Brain pericyte (primary cell): ENCODE results near the gene RTP5.
"Not testable (repeated sequence)": the region's sequence is repeated elsewhere in the genome, so short reads cannot be mapped to it uniquely, and the experiment has no call there.

Source experiments
- DNase-seq: peaks from one replicate; pipeline ENCODE4 v3.0.0-alpha.2; 2012; ENCODE audit warnings: low read depth, low spot score

The RTP5 gene

DNA sequence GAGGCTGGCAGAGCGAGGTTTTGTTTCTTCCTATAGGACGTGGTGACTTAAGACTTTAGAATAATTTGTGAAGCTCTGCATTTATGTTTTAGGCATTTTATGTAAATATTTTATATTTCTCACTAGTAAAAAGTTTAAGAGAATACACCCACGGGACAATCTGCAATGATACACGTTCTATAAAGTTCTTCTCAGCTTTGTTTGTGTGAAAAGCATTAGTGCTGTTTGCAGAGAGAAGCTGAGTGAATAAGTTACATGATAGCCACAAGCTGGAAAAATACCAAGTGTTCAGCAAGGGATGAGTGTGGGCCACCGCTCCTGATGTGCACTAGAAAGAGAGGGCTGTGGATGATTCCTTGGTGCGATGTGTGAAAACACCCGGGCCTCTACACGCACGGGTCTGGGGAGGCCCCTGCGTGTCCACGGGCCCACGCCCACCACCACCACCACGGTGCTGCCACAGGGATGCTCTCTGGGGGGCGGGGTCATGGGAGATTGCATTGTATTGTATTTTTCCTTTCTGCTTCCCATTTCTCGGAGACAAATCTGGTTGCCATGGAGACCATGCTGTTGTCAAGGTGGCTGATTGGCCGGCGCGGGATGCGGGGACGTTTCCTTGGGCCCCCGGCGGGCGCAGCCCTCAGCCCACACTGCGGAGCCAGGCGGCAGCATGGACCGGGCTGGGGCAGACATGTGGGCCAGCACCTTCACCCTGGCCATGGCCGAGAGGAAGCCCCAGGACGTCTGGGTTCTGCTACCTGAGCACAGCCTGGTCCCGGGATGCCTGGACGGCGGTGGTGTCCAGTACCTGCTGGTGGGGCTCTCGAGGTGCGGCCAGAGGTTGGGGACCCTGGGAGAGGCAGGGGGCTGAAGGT is at the start of gene RTP5:
RTP5 (plus strand) TSS at position 643 of the 875 bp plus-strand sequence; CDS start at position 671, 28 bp downstream.
- DNase-seq, result no peak

DNA sequence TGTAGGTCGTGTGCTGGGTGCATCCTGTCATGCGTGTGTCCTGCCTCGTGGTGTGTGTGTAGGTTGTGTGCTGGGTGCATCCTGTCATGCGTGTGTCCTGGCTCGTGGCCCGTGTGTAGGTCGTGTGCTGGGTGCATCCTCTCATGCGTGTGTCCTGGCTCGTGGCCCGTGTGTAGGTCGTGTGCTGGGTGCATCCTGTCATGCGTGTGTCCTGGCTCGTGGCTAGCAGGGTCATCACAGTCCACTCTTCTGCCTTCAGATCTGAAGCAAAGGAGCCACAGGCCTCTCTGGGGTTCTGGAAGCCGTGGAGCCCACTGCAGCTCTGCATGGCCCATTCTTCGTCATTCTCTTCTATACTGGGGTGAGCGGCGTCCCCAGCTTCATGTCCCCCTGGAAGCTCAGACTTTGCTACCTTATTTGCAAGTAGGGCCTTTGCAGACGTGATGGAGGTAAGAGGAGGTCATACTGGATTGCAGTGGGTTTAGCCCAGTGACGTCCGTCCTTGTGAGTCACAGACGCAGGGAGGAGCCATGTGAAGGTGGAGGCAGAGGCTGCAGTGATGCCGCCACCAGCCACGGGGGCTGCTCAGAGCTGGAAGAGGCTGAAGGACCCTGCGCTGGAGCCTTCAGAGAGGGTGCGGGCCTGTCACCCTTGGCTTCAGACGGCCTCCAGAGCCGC is 49.4 kb upstream of the RTP5 start:
- DNase-seq, result not testable (repeated sequence)

DNA sequence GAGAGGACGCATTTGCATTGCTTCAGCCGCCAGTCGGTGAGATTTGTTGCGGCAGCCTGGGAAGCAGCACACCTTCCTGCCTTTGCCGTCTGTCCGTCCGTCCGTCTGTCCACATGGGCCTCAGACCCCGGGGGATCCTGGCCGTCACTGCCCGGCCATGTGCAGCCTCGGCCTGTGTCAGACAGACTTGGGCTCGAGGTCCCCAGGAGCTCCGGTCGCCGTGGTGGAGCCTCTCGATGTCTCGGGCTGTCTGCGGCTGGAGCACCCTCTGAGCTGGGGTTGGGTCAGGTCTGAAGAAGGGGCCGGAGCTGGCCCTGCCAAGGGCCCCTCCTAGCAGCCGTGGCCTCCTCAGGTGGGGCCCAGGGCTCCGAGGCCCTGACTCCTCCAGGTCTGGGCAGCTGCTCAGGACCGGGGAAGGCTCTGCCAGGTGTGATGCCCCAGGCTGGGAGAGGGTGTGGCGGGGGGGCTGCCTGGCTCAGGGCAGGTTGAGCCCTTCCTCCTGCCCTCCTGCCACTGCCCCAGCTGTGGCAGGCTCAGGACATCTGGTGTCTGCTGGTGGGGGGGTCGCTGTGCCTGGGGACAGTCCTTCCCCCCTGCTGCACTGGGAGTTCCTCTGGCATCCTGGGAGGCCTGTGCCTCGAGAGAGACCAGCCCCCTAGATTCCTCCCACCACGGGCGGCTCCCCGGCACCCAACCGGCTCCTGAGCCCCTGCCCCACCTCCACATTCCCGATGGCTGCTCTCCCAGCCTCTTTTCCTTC is 48.7 kb upstream of the RTP5 start:
- DNase-seq, result no peak

DNA sequence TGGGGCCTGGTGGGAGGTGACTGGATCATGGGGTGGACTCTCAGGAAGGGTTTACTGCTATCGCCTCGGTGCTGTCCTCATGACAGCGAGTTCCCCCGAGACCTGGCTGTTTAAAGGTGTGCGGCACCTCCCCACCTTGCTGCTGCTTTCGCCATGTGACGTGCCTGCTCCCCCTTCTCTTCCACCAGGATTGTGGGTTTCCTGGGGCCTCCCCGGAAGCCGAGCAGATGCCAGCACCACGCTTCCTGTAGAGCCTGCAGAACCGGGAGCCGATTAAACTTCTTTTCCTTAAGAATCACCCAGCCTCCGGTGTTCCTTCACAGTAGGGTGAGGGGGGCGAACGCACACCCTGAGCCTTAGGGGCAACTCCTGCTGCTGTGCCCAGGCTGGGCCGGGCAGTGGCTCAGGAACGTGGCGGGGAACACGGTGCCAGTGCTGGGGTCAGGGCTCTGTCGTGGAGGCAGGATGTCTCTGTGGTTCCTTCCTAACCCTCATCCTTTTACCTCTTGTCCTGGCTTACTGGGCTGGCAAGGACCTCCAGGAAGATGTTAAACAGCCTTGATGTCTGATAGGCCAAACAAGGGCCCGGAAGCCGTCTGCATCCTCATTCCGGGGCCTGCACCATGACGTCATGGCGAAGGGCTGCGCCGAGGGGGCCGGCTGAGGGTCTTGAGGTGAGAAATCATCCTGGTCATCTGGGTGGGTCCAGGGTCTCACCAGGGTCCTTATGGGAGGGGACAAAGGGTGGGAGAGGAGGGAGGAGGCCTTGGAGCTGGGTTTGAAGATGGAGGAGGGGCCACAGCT is 47.9 kb upstream of the RTP5 start:
- DNase-seq, result no peak

DNA sequence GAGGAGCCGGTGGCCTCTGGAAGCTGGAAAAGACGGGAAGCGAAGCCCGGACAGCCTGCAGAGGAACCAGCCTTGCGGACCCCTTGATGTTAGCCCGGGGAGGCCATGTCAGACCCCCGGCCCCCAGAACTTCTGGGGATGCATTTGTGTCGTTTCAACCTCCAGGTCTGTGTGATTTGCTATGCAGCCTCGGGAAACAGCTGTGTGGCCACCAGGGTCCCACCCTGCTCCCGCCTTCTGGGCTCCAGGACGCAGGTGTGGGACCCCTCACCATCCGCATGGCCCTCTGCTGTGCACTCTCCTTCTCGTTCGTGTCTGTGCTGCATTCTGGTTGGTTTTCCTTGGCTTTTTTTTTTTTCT is 47.3 kb upstream of the RTP5 start:
- no peak for DNase-seq

DNA sequence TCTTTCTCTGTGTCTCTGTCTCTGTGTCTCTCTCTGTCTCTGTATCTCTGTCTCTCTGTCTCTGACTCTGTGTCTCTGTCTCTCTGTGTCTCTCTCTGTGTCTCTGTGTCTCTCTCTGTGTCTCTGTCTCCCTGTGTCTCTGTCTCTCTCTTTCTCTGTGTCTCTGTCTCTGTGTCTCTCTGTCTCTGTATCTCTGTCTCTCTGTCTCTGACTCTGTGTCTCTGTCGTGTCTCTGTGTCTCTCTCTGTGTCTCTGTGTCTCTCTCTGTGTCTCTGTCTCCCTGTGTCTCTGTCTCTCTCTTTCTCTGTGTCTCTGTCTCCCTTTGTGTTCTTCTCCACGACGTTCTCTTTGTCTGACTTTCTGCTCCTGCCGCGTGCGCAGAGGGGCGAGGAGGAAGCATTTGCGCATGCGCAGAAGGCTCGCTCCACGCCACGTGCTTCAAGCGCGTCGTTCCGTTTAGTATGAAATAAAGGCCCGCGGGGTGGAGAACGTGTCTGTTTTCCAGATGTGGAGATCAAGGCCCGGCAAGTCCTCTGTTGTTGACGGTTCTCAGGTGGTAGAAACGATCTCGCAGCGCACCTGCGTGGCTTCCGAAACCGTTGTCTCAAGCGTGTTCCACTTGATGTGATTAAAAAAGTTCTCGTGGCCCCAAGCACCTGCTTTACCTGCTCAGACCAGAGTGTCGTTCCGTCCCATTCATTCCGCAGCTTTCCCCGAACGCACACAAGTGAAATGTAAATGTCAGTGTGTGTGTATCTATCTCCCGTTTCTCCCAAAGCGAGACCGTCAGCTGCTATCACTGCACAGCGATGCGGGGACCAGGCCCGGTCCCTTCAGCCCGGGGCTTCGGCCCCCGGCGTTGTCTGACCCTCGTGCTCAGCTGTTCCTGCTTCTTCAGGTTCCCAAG is 45.7 kb upstream of the RTP5 start:
- DNase-seq, result not testable (repeated sequence)

DNA sequence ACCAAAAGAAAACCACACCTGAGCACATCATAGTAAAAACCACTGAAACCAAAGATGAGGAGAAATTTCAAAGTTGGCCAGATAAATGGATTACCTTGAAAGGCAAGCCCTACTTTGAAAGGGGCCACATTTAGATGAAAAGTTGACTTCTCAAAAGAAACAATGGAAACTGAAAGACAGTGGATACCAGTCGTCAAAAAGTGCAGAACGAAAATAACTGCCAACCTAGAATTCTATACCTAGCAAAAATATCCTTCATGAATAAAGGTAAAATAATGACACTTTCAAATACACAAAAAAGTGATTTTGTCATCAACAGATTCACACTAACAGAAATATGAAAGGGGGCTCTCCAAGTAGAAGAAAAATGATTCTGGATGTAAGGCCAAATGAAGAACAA is 42.1 kb upstream of the RTP5 start:
- no peak for DNase-seq

DNA sequence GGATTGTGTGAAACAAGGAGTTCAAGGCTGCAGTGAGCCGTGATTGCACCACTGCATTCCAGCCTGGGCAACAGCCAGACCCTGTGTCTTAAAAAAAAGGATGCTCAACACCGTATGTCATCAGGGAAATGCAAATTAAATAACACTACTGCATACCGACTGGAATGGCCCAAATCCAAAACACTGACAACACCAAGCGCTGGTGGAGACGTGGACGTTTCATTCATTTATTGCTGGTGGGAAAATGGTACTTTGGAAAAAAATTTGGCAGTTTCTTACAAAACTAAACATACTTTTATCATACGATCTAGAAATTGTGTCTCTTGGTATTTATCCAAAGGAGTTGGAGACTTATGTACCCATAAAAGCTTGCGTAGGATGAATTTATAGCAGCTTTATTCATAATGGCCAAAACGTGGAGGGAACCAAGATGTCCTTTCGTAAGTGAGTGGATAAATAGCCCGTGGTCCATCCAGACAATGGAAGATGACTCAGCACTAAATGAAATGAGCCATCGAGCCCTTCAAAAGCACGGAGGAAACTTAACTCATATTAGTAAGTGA is 36.3 kb upstream of the RTP5 start:
- DNase-seq, result no peak

DNA sequence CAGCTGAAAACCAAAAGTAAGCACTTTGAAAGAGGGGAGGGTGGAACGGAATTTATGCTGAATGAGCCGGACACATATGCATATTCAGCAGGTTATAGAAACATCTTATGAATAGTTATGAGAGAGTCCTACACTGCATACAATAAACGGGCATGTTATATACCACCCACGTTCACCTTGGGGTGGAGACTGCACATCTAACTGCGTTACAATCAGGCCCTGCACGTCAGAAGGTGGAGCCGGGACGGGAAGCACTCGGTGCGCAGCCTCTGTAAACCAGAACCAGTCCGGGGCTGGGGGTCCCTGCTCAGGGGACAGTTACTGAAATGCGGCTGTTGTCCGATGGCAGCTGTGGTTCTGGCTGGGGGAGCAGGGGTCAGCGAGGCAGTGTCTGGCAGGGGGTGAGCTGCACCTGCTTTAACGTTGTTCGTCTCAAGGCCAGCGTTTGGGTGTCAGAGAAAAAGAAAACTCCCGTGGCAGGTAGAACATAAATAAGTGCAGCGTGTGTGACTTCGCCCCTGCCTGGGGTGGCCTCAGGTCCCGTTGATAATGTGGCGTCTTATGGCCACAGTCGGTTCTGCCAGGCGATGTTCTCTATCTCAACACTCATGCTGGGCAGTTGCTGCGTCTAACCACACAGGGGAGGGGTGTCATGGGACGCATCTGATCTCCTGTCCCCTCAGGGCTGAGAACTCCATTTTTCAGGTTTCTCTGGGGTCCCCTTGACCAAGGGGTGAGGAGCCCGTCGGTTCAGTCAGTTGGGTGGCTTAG is 35.6 kb upstream of the RTP5 start:
- not testable (repeated sequence) for DNase-seq

DNA sequence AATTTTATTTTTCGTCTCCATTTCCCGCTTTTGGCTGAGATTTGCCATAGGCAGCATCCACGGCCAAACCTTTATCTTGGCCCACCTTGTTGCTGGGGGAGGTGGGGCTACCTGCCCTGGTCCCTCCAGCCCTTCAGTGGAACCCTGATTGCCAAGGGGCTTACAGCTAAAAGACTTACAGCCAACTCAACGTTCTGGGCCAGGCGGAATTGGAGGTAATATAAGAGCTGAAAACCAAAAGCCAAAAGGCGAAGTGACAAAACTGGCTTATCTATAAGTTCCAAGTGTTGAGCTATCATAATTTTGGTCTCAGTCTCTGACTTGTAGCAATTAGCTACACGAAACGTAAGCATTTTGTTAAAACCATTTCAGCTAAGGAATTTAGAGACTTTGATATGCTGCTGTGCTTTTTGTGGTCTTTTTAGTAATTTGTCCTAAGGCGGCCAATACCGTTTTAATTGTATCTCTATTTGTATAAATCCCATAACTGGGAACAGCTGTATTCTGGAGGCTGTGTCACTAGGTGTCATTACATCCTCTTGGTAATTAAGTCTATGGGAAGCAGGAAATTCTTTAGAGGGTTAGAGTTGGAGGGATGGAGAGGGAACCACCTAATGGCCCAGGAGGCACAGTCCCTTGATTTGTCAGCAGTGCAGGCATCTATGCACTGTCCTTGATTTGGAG is 34.9 kb upstream of the RTP5 start:
- DNase-seq, result no peak

DNA sequence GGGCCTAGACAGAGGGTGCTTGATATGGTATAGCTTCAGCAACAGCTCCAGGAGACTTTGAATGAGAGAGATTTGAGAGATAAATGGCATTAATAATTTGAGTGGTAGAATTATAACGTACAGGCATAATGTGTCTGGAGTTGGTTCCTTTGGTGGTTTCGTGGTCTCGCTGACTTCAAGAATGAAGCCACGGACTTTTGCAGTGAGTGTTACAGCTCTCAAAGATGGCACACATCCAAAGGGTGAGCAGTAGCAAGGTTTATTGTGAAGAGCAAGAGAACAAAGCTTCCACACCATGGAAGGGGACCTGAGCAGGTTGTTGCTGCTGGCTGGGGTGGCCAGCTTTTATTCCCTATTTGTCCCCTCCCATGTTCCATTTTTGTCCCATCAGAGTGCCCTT is 33.9 kb upstream of the RTP5 start:
- DNase-seq, result no peak

DNA sequence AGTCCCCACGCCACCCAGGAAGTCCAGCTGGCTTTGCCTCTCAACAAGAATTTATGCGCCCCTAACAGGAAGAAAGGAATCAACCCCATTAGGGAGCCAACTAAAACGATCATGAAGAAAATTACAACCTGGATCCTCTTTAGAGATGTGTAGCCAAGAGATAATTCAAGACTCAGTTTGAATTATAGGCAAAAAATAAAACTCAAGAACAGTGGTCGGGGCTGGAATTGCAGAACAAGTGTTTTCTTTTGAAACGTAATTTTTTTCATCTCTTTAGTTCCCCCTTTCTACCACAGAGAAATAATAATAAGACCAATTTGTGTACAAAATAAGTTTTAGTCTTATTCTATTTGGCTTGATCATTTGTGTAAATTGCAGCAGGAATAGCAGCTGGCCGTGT is 33.2 kb upstream of the RTP5 start:
- DNase-seq, result no peak

DNA sequence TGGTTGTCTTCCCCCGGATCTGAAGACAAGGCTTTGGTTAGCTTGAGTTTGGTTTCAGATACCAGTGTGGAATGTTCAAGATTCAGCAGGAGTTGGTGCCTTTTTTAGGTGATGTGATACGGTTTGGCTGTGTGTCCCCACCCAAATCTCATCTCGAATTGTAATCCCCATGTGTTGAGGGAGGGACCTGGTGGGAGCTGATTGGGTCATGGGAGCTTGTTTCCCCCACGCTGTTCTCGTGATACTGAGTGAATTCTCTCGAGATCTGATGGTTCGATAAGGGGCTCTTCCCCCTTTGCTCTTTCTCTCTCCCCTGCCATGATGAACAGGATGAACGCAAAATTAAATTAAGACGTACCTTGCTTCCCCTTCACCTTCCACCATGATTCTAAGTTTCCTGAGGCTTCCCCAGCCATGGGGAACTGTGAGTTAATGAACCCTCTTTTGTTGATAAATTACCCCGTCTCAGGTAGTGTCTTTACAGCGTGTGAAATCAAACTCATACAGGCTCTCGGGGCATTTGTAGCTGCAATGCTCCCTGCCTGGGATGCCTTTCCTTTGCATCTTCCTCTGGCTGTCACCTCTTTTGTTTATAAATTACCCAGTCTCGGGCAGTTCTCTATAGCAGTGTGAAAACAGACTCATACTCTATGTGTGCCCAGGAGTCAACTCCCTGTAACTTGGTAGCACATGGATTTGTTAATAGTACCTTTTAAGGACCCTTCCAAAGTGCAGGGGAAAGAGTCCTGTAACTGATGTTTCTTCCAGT is 32.1 kb upstream of the RTP5 start:
- no peak for DNase-seq

DNA sequence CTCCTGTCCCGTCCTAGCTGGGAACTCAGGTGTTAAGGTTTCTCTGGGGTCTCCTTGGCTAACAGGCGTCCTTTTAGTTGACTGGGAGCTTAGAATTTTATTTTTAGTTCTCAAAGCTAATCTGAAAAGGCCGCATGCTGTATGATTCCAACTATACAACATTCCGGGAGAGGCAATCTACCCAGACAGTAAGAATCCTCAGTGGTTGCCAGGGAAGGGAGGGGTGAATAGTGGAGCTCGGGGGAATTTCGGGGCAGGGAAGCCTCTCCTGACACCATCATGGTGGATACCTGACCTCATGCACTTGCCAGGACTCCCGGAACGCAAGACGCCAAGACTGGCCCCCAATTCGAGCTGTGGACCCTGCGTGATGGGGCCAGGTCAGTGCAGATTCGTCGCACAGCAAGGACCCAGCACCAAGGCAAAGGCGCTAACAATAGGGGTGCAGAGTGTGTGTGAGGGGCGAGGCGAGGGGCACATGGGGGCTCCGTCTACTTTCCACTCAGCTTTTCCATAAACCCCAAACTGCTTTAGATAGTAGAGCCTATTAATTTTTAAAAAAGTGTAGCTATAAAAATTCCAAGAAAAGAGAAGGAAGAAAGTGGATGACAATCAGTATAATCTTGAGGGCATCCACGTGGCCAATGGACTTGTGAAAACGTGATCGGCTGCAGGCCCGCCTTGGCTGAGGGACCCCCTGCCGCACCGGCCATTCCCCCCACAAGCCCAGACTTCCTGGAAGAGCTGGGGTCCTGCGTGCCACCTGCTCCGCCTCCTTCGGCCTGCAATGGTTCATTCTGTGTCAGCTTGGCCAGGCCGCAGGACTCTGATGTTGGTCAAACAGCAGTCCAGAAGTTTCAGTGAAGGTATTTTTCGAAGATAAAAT is 28.1 kb upstream of the RTP5 start:
- no peak for DNase-seq

DNA sequence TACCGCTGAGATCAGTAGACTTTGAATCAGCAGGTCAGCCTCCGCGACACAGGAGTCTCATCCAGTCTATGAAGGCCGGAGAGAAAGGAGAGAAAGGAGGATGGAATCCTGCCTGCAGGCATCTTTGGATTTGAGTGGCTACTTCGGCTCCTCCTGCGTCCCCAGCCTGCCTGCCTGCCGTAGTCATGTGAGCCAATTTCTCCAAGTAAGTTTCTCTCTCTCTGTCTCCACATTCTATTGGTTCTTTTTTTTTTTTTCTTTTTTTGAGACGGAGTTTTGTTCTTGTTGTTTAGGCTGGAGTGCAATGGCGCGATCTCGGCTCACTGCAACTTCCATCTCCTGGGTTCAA is 27.5 kb upstream of the RTP5 start:
- no peak for DNase-seq

DNA sequence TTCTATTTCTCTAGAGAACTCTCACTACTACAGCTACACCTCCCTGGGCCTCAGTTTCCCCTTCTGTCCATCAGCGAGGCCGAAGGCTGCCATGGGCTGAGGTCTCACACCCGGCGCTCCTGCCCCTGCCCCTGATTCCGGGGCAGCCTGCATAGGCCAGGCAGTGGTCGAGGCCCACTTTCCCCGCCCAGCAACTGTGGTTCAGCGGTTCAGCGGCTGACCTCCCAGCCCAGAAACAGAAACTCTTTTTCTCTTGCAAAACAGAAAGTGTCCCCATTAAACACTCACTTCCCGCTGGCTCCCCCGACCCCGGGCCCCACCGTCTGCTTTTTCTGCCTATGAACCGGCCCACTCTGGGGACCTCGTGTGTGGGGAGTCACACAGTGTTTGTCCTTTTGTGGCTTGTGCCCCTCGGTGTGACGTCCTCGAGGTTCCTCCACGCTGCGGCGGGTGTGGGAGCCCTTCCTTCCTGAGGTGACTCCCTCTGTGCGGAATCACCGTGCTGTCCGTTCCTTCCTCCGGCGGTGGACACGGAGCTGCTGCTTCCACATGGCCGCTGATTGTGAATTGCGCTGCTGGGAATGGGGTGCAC is 26.8 kb upstream of the RTP5 start:
- DNase-seq, result no peak
